ENCODE results near the gene DCST2.

GRCh38 chr1:155017041-155017945, 16.3 kb downstream of the DCST2 start:
- peak; percentile 62 for TF ChIP-seq POLR2A (IDR thresholded peaks at IDR 0.05)
- peak; percentile 96 to 100 (median 99) for TF ChIP-seq CTCF (IDR thresholded peaks at IDR 0.05)
